Activated T-helper 2 cell treated with anti-CD3 and anti-CD28 coated beads, Interferon-gamma antibody, Interleukin-2, Interleukin-4, amounts not matched to agents 10 μg/mL and 5 μg/mL and 100 μg/mL, durations not matched to agents 14 hours and 24 hours and 36 hours (primary cell): ENCODE data around the gene NTM. TPM values are rescaled to one million over a fixed set of nuclear protein-coding genes. Genes with fewer than 3 reads are reported as not detected.

Experiments
- DNase-seq: peaks from one replicate; pipeline ENCODE4 v3.0.0; 2021; ENCODE audit warnings: low spot score
- H3K27ac Mint-ChIP-seq: one replicate; pipeline ENCODE4 v1.8.0; 2021; ENCODE audit warnings: mixed read lengths
- H3K27me3 Mint-ChIP-seq: one replicate; pipeline ENCODE4 v1.8.0; 2021; ENCODE audit warnings: low read depth, mixed read lengths
- H3K36me3 Mint-ChIP-seq: one replicate; pipeline ENCODE4 v1.8.0; 2021; ENCODE audit warnings: low read depth, mixed read lengths
- H3K4me1 Mint-ChIP-seq: one replicate; pipeline ENCODE4 v1.8.0; 2021; ENCODE audit warnings: low read depth, mixed read lengths
- H3K4me3 Mint-ChIP-seq: one replicate; pipeline ENCODE4 v1.8.0; 2021; ENCODE audit warnings: low read depth, mild to moderate bottlenecking, moderate library complexity, mixed read lengths
- H3K9me3 Mint-ChIP-seq: one replicate; pipeline ENCODE4 v1.8.0; 2021; ENCODE audit warnings: mixed read lengths
- intact Hi-C: fragments of 100-400 bp; cut with micrococcal nuclease; formaldehyde crosslinking; loops from one replicate; pipeline ENCODE4 v1.15.1; 2023
- total RNA-seq: library from RNA; stranded (reverse); gene quantifications from 2 replicates; pipeline ENCODE4 v1.2.3, GENCODE V29; 2022

NTM gene
- total RNA-seq, 1 donor from 2014 or later = not detected

GRCh38 chr11:132264616-132265015 lies 894.2 kb downstream of the NTM start:
- no peaks in the 10 kb centered on the region for H3K36me3 Mint-ChIP-seq
- no peaks in the 10 kb centered on the region for H3K27me3 Mint-ChIP-seq
- no peaks in the 10 kb centered on the region for H3K4me1 Mint-ChIP-seq
- no peaks in the 10 kb centered on the region for H3K9me3 Mint-ChIP-seq
- H3K27ac Mint-ChIP-seq = no peak overlapping the region
- no peak overlapping the region for H3K4me3 Mint-ChIP-seq
- no peak for DNase-seq
- intact Hi-C loops = no loop called here

GRCh38 chr11:132278801-132279574 lies 908.6 kb downstream of the NTM start:
- no peak overlapping the region for H3K4me3 Mint-ChIP-seq
- no peak for DNase-seq
- intact Hi-C loops = no loop called here
- no peak overlapping the region for H3K27ac Mint-ChIP-seq
- H3K4me1 Mint-ChIP-seq = no peaks in the 10 kb centered on the region
- no peaks in the 10 kb centered on the region for H3K36me3 Mint-ChIP-seq
- H3K9me3 Mint-ChIP-seq = no peaks in the 10 kb centered on the region
- H3K27me3 Mint-ChIP-seq = no peaks in the 10 kb centered on the region

GRCh38 chr11:132284048-132284447 lies 913.6 kb downstream of the NTM start:
- no peaks in the 10 kb centered on the region for H3K4me1 Mint-ChIP-seq
- H3K36me3 Mint-ChIP-seq = no peaks in the 10 kb centered on the region
- H3K27me3 Mint-ChIP-seq = no peaks in the 10 kb centered on the region
- peaks cover 5% of the 10 kb centered on the region for H3K9me3 Mint-ChIP-seq
- no peak overlapping the region for H3K4me3 Mint-ChIP-seq
- no peak overlapping the region for H3K27ac Mint-ChIP-seq
- intact Hi-C loops = no loop called here
- DNase-seq = no peak

- Mint-ChIP-seq H3K9me3 (peaks cover 5% of the 10 kb centered on the region), H3K36me3 (no peaks in the 10 kb centered on the region), H3K27me3 (no peaks in the 10 kb centered on the region), H3K4me1 (no peaks in the 10 kb centered on the region), H3K27ac (no peak overlapping the region), H3K4me3 (no peak overlapping the region)
- no peak for DNase-seq
- intact Hi-C loops = no loop called here
Measured at GRCh38 chr11:132284611-132285010, 914.2 kb downstream of the NTM start.

- Mint-ChIP-seq H3K27me3 (no peaks in the 10 kb centered on the region), H3K9me3 (peaks cover 5% of the 10 kb centered on the region), H3K4me3 (no peak overlapping the region), H3K36me3 (no peaks in the 10 kb centered on the region), H3K27ac (no peak overlapping the region), H3K4me1 (no peaks in the 10 kb centered on the region)
- no peak for DNase-seq
- intact Hi-C loops = no loop called here
Measured at GRCh38 chr11:132285631-132286030, 915.2 kb downstream of the NTM start.

- Mint-ChIP-seq H3K27ac (no peak overlapping the region), H3K36me3 (no peaks in the 10 kb centered on the region), H3K27me3 (no peaks in the 10 kb centered on the region), H3K4me3 (no peak overlapping the region), H3K9me3 (peaks cover 9% of the 10 kb centered on the region), H3K4me1 (no peaks in the 10 kb centered on the region)
- intact Hi-C loops = no loop called here
- DNase-seq = no peak
Measured at GRCh38 chr11:132286106-132286505, 915.7 kb downstream of the NTM start.

GRCh38 chr11:132288036-132288435 lies 917.6 kb downstream of the NTM start:
- Mint-ChIP-seq H3K36me3 (no peaks in the 10 kb centered on the region), H3K9me3 (peaks cover 16% of the 10 kb centered on the region), H3K4me1 (no peaks in the 10 kb centered on the region), H3K27me3 (no peaks in the 10 kb centered on the region), H3K27ac (no peak overlapping the region), H3K4me3 (no peak overlapping the region)
- no peak for DNase-seq
- intact Hi-C loops = no loop called here

- Mint-ChIP-seq H3K4me1 (no peaks in the 10 kb centered on the region), H3K9me3 (peaks cover 16% of the 10 kb centered on the region), H3K27ac (no peak overlapping the region), H3K36me3 (no peaks in the 10 kb centered on the region), H3K27me3 (no peaks in the 10 kb centered on the region), H3K4me3 (no peak overlapping the region)
- intact Hi-C loops = no loop called here
- DNase-seq = no peak
Measured at GRCh38 chr11:132289590-132290256, 919.3 kb downstream of the NTM start.

GRCh38 chr11:132293586-132293985 lies 923.2 kb downstream of the NTM start:
- H3K9me3 Mint-ChIP-seq = peaks cover 15% of the 10 kb centered on the region
- H3K27ac Mint-ChIP-seq = no peak overlapping the region
- H3K36me3 Mint-ChIP-seq = no peaks in the 10 kb centered on the region
- DNase-seq = no peak
- intact Hi-C loops = no loop called here
- no peaks in the 10 kb centered on the region for H3K27me3 Mint-ChIP-seq
- no peak overlapping the region for H3K4me3 Mint-ChIP-seq
- H3K4me1 Mint-ChIP-seq = no peaks in the 10 kb centered on the region

- H3K9me3 Mint-ChIP-seq = peaks cover 4% of the 10 kb centered on the region
- no peaks in the 10 kb centered on the region for H3K36me3 Mint-ChIP-seq
- no peaks in the 10 kb centered on the region for H3K27me3 Mint-ChIP-seq
- no peaks in the 10 kb centered on the region for H3K4me1 Mint-ChIP-seq
- no peak overlapping the region for H3K27ac Mint-ChIP-seq
- intact Hi-C loops = no loop called here
- DNase-seq = no peak
- no peak overlapping the region for H3K4me3 Mint-ChIP-seq
Measured at GRCh38 chr11:132296946-132297610, 926.7 kb downstream of the NTM start.

- Mint-ChIP-seq H3K4me3 (no peak overlapping the region), H3K27me3 (no peaks in the 10 kb centered on the region), H3K4me1 (no peaks in the 10 kb centered on the region), H3K27ac (no peak overlapping the region), H3K9me3 (peaks cover 4% of the 10 kb centered on the region), H3K36me3 (no peaks in the 10 kb centered on the region)
- intact Hi-C loops = no loop called here
- no peak for DNase-seq
Measured at GRCh38 chr11:132298357-132298756, 927.9 kb downstream of the NTM start.

- intact Hi-C loops = no loop called here
- Mint-ChIP-seq H3K27ac (no peak overlapping the region), H3K36me3 (no peaks in the 10 kb centered on the region), H3K4me3 (no peak overlapping the region), H3K9me3 (no peaks in the 10 kb centered on the region), H3K27me3 (no peaks in the 10 kb centered on the region), H3K4me1 (no peaks in the 10 kb centered on the region)
- DNase-seq = no peak
Measured at GRCh38 chr11:132300283-132300682, 929.9 kb downstream of the NTM start.

- H3K27ac Mint-ChIP-seq = no peak overlapping the region
Measured at GRCh38 chr11:132301465-132301864, 931.0 kb downstream of the NTM start.

More at GRCh38 chr11:132301465-132301864, 931.0 kb downstream of the NTM start:
- Mint-ChIP-seq H3K4me1 (no peaks in the 10 kb centered on the region), H3K27me3 (no peaks in the 10 kb centered on the region), H3K4me3 (no peak overlapping the region), H3K9me3 (no peaks in the 10 kb centered on the region), H3K36me3 (no peaks in the 10 kb centered on the region)
- no peak for DNase-seq
- intact Hi-C loops = no loop called here
